ENCODE data around the gene LDHD. TPM values are rescaled to one million over a fixed set of nuclear protein-coding genes. Genes with fewer than 3 reads are reported as not detected.
"Not testable (repeated sequence)": the region's sequence is repeated elsewhere in the genome, so short reads cannot be mapped to it uniquely, and the experiment has no call there.

LDHD gene
- total RNA-seq, 1 donor from 2014 or later: 6.3 TPM

- Histone ChIP-seq H3K9ac (ENCODE audit: low read depth in 1 of 3, low read length in 3 of 3) (no peak overlapping the region), H3K27ac (ENCODE audit: low read depth, low read length) (no peak overlapping the region), H3K36me3 (ENCODE audit: control insufficient read depth in 3 of 3, insufficient read depth in 3 of 3, low read length in 3 of 3) (no peaks in the 10 kb centered on the region), H3K4me1 (ENCODE audit: control insufficient read depth in 3 of 3, insufficient read depth in 3 of 3, low read length in 3 of 3) (no peaks in the 10 kb centered on the region), H3K27me3 (ENCODE audit: control insufficient read depth in 3 of 3, insufficient read depth in 3 of 3, low read length in 3 of 3) (no peaks in the 10 kb centered on the region), H3K4me3 (ENCODE audit: low read length in 3 of 3) (no peak overlapping the region), H3K9me3 (ENCODE audit: control insufficient read depth in 3 of 3, low read length in 3 of 3) (no peaks in the 10 kb centered on the region)
Measured at GRCh38 chr16:75138233-75138632, 21.7 kb upstream of the LDHD start.

- no peak overlapping the region for H3K9ac ChIP-seq (ENCODE audit: low read depth in 1 of 3, low read length in 3 of 3)
- no peak overlapping the region for H3K4me3 ChIP-seq (ENCODE audit: low read length in 3 of 3)
- H3K36me3 ChIP-seq (ENCODE audit: control insufficient read depth in 3 of 3, insufficient read depth in 3 of 3, low read length in 3 of 3): no peaks in the 10 kb centered on the region
- H3K27me3 ChIP-seq (ENCODE audit: control insufficient read depth in 3 of 3, insufficient read depth in 3 of 3, low read length in 3 of 3): no peaks in the 10 kb centered on the region
- no peak overlapping the region for H3K27ac ChIP-seq (ENCODE audit: low read depth, low read length)
- H3K4me1 ChIP-seq (ENCODE audit: control insufficient read depth in 3 of 3, insufficient read depth in 3 of 3, low read length in 3 of 3): no peaks in the 10 kb centered on the region
- H3K9me3 ChIP-seq (ENCODE audit: control insufficient read depth in 3 of 3, low read length in 3 of 3): no peaks in the 10 kb centered on the region
Measured at GRCh38 chr16:75131081-75131480, 14.5 kb upstream of the LDHD start.

GRCh38 chr16:75130150-75130771, 13.7 kb upstream of the LDHD start:
- H3K36me3 ChIP-seq (ENCODE audit: control insufficient read depth in 3 of 3, insufficient read depth in 3 of 3, low read length in 3 of 3): no peaks in the 10 kb centered on the region
- H3K27me3 ChIP-seq (ENCODE audit: control insufficient read depth in 3 of 3, insufficient read depth in 3 of 3, low read length in 3 of 3): no peaks in the 10 kb centered on the region
- H3K4me3 ChIP-seq (ENCODE audit: low read length in 3 of 3): no peak overlapping the region
- H3K27ac ChIP-seq (ENCODE audit: low read depth, low read length): no peak overlapping the region
- no peak overlapping the region for H3K9ac ChIP-seq (ENCODE audit: low read depth in 1 of 3, low read length in 3 of 3)
- no peaks in the 10 kb centered on the region for H3K4me1 ChIP-seq (ENCODE audit: control insufficient read depth in 3 of 3, insufficient read depth in 3 of 3, low read length in 3 of 3)
- H3K9me3 ChIP-seq (ENCODE audit: control insufficient read depth in 3 of 3, low read length in 3 of 3): no peaks in the 10 kb centered on the region

GRCh38 chr16:75129421-75130149, 13.0 kb upstream of the LDHD start:
- H3K9me3 ChIP-seq (ENCODE audit: control insufficient read depth in 3 of 3, low read length in 3 of 3); H3K27ac ChIP-seq (ENCODE audit: low read depth, low read length); H3K36me3 ChIP-seq (ENCODE audit: control insufficient read depth in 3 of 3, insufficient read depth in 3 of 3, low read length in 3 of 3): not testable (repeated sequence)

GRCh38 chr16:75127713-75128415, 11.3 kb upstream of the LDHD start:
- Histone ChIP-seq H3K36me3 (ENCODE audit: control insufficient read depth in 3 of 3, insufficient read depth in 3 of 3, low read length in 3 of 3) (no peaks in the 10 kb centered on the region), H3K27me3 (ENCODE audit: control insufficient read depth in 3 of 3, insufficient read depth in 3 of 3, low read length in 3 of 3) (no peaks in the 10 kb centered on the region), H3K27ac (ENCODE audit: low read depth, low read length) (no peak overlapping the region), H3K9me3 (ENCODE audit: control insufficient read depth in 3 of 3, low read length in 3 of 3) (no peaks in the 10 kb centered on the region), H3K4me1 (ENCODE audit: control insufficient read depth in 3 of 3, insufficient read depth in 3 of 3, low read length in 3 of 3) (no peaks in the 10 kb centered on the region), H3K4me3 (ENCODE audit: low read length in 3 of 3) (no peak overlapping the region), H3K9ac (ENCODE audit: low read depth in 1 of 3, low read length in 3 of 3) (no peak overlapping the region)

More at GRCh38 chr16:75129421-75130149, 13.0 kb upstream of the LDHD start:
- not testable (repeated sequence) for H3K4me1 ChIP-seq (ENCODE audit: control insufficient read depth in 3 of 3, insufficient read depth in 3 of 3, low read length in 3 of 3); H3K4me3 ChIP-seq (ENCODE audit: low read length in 3 of 3); H3K9ac ChIP-seq (ENCODE audit: low read depth in 1 of 3, low read length in 3 of 3); H3K27me3 ChIP-seq (ENCODE audit: control insufficient read depth in 3 of 3, insufficient read depth in 3 of 3, low read length in 3 of 3)

- H3K27ac ChIP-seq (ENCODE audit: low read depth, low read length): no peak overlapping the region
- no peaks in the 10 kb centered on the region for H3K4me1 ChIP-seq (ENCODE audit: control insufficient read depth in 3 of 3, insufficient read depth in 3 of 3, low read length in 3 of 3)
- H3K4me3 ChIP-seq (ENCODE audit: low read length in 3 of 3): no peak overlapping the region
- H3K9ac ChIP-seq (ENCODE audit: low read depth in 1 of 3, low read length in 3 of 3): no peak overlapping the region
- no peaks in the 10 kb centered on the region for H3K36me3 ChIP-seq (ENCODE audit: control insufficient read depth in 3 of 3, insufficient read depth in 3 of 3, low read length in 3 of 3)
- H3K9me3 ChIP-seq (ENCODE audit: control insufficient read depth in 3 of 3, low read length in 3 of 3): peaks cover 0 to 3% (median 3%) of the 10 kb centered on the region in 3 donors
- H3K27me3 ChIP-seq (ENCODE audit: control insufficient read depth in 3 of 3, insufficient read depth in 3 of 3, low read length in 3 of 3): no peaks in the 10 kb centered on the region
Measured at GRCh38 chr16:75122609-75123008, 6.0 kb upstream of the LDHD start.

- no peak overlapping the region for H3K27ac ChIP-seq (ENCODE audit: low read depth, low read length)
- H3K9ac ChIP-seq (ENCODE audit: low read depth in 1 of 3, low read length in 3 of 3): no peak overlapping the region
- peaks cover 0 to 1% (median under 1%) of the 10 kb centered on the region in 3 donors for H3K4me1 ChIP-seq (ENCODE audit: control insufficient read depth in 3 of 3, insufficient read depth in 3 of 3, low read length in 3 of 3)
- H3K9me3 ChIP-seq (ENCODE audit: control insufficient read depth in 3 of 3, low read length in 3 of 3): peaks cover 0 to 3% (median 3%) of the 10 kb centered on the region in 3 donors
- H3K4me3 ChIP-seq (ENCODE audit: low read length in 3 of 3): no peak overlapping the region
- H3K27me3 ChIP-seq (ENCODE audit: control insufficient read depth in 3 of 3, insufficient read depth in 3 of 3, low read length in 3 of 3): no peaks in the 10 kb centered on the region
- no peaks in the 10 kb centered on the region for H3K36me3 ChIP-seq (ENCODE audit: control insufficient read depth in 3 of 3, insufficient read depth in 3 of 3, low read length in 3 of 3)
Measured at GRCh38 chr16:75121949-75122568, 5.5 kb upstream of the LDHD start.

GRCh38 chr16:75120253-75120652, 3.7 kb upstream of the LDHD start:
- peaks cover 0 to 3% (median 3%) of the 10 kb centered on the region in 3 donors for H3K9me3 ChIP-seq (ENCODE audit: control insufficient read depth in 3 of 3, low read length in 3 of 3)
- H3K9ac ChIP-seq (ENCODE audit: low read depth in 1 of 3, low read length in 3 of 3): no peak overlapping the region
- H3K27me3 ChIP-seq (ENCODE audit: control insufficient read depth in 3 of 3, insufficient read depth in 3 of 3, low read length in 3 of 3): no peaks in the 10 kb centered on the region
- H3K4me1 ChIP-seq (ENCODE audit: control insufficient read depth in 3 of 3, insufficient read depth in 3 of 3, low read length in 3 of 3): peaks cover 9 to 11% (median 9%) of the 10 kb centered on the region in 3 donors
- H3K27ac ChIP-seq (ENCODE audit: low read depth, low read length): no peak overlapping the region
- H3K36me3 ChIP-seq (ENCODE audit: control insufficient read depth in 3 of 3, insufficient read depth in 3 of 3, low read length in 3 of 3): peaks cover 0 to under 1% (median 0%) of the 10 kb centered on the region in 3 donors
- H3K4me3 ChIP-seq (ENCODE audit: low read length in 3 of 3): no peak overlapping the region

- Histone ChIP-seq H3K4me1 (ENCODE audit: control insufficient read depth in 3 of 3, insufficient read depth in 3 of 3, low read length in 3 of 3) (peaks cover 17 to 23% (median 17%) of the 10 kb centered on the region in 3 donors), H3K9me3 (ENCODE audit: control insufficient read depth in 3 of 3, low read length in 3 of 3) (peaks cover 0 to 3% (median 3%) of the 10 kb centered on the region in 3 donors), H3K4me3 (ENCODE audit: low read length in 3 of 3) (no peak overlapping the region), H3K36me3 (ENCODE audit: control insufficient read depth in 3 of 3, insufficient read depth in 3 of 3, low read length in 3 of 3) (peaks cover 1 to 8% (median 2%) of the 10 kb centered on the region in 3 donors), H3K9ac (ENCODE audit: low read depth in 1 of 3, low read length in 3 of 3) (no peak overlapping the region), H3K27ac (ENCODE audit: low read depth, low read length) (no peak overlapping the region), H3K27me3 (ENCODE audit: control insufficient read depth in 3 of 3, insufficient read depth in 3 of 3, low read length in 3 of 3) (no peaks in the 10 kb centered on the region)
Measured at GRCh38 chr16:75118943-75119539, 2.5 kb upstream of the LDHD start.
